IPS-20b (cell line): Measurements from ENCODE around the gene NUDT8.
"Not testable (repeated sequence)": the region's sequence is repeated elsewhere in the genome, so short reads cannot be mapped to it uniquely, and the experiment has no call there.

ENCODE experiments used
- H3K27ac ChIP-seq: one replicate; pipeline ENCODE4 v1.5.1; 2013; ENCODE audit warnings: low read length
- H3K27me3 ChIP-seq: 2 replicates; pipeline ENCODE4 v1.6.1; 2013; ENCODE audit warnings: mild to moderate bottlenecking, low read length, inconsistent platforms; ENCODE audit not compliant: insufficient read depth
- H3K36me3 ChIP-seq: 2 replicates; pipeline ENCODE4 v1.6.1; 2013; ENCODE audit warnings: low read depth, mild to moderate bottlenecking, inconsistent platforms, low read length, moderate library complexity; ENCODE audit not compliant: insufficient read depth
- H3K4me1 ChIP-seq: 2 replicates; pipeline ENCODE4 v1.6.1; 2013; ENCODE audit warnings: mild to moderate bottlenecking, control low read depth, inconsistent platforms, low read length, moderate library complexity; ENCODE audit not compliant: insufficient read depth
- H3K4me3 ChIP-seq: 2 replicates; pipeline ENCODE4 v1.5.1; 2013; ENCODE audit warnings: mild to moderate bottlenecking, low read length, inconsistent platforms
- H3K9ac ChIP-seq: 2 replicates; pipeline ENCODE4 v1.6.1; 2013; ENCODE audit warnings: low read depth, mild to moderate bottlenecking, inconsistent platforms, low read length, moderate library complexity
- H3K9me3 ChIP-seq: 2 replicates; pipeline ENCODE4 v1.6.1; 2013; ENCODE audit warnings: mild to moderate bottlenecking, low read depth, low read length, inconsistent platforms; ENCODE audit not compliant: insufficient read depth

NUDT8 gene

DNA sequence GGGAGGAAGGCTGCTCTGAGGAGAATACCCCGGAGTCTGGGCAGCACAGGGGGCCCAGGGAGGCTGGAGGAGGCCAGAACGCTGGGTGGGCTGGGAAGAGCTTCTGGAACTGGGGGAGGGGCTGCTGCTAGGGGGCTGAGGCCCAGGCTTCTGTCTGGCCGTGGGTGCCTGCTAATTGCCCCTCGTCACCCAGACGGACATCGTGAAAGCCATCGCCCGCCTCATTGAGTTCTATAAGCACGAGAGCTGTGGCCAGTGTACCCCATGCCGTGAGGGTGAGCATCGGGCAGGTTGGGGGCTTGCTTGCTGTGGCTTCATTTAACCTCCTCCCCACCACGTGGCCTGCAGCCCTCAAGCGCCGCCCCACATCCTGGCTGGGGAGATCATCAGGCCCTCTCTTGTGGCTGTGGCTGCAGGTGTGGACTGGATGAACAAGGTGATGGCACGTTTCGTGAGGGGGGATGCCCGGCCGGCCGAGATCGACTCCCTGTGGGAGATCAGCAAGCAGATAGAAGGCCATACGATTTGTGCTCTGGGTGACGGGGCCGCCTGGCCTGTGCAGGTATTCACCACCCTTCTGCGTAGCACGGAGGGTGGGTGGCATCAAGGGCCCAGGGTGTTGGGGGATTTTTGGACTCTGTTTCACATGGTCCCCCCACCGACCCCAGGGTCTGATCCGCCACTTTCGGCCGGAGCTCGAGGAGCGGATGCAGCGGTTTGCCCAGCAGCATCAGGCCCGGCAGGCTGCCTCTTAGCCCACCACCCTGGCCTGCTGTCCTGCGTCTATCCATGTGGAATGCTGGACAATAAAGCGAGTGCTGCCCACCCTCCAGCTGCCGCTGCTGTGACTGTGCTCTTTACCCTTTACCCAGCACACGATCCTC, 17.8 kb downstream of the NUDT8 start:
- Histone ChIP-seq H3K27ac (no peak overlapping the region), H3K9me3 (no peaks in the 10 kb centered on the region), H3K9ac (no peak overlapping the region), H3K4me3 (no peak overlapping the region), H3K36me3 (peaks cover 16% of the 10 kb centered on the region), H3K27me3 (peaks cover 14% of the 10 kb centered on the region; the same call in 1 of the 2 replicates), H3K4me1 (peaks cover 2% of the 10 kb centered on the region; the same call in 1 of the 2 replicates)

DNA sequence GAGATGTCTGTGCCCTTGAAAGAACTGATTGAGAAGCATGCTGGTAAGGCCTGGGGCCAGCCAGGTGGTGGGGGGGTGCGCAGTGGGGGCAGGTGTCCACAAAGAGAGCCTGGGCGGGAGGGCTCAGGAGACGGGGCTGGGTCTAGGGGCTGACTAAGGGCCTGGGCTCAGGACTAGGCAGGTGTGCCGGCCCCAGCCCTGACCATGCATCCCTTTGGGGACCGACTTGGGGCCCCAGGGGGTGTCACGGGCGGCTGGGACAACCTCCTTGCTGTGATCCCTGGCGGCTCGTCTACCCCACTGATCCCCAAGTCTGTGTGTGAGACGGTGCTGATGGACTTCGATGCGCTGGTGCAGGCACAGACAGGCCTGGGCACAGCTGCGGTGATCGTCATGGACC, 18.6 kb downstream of the NUDT8 start:
- H3K4me1 ChIP-seq: peaks cover 2% of the 10 kb centered on the region; the same call in 1 of the 2 replicates
- no peaks in the 10 kb centered on the region for H3K9me3 ChIP-seq
- H3K4me3 ChIP-seq: no peak overlapping the region
- no peak overlapping the region for H3K9ac ChIP-seq
- H3K27ac ChIP-seq: no peak overlapping the region
- H3K36me3 ChIP-seq: peaks cover 16% of the 10 kb centered on the region
- H3K27me3 ChIP-seq: peaks cover 7% of the 10 kb centered on the region; the same call in 1 of the 2 replicates

DNA sequence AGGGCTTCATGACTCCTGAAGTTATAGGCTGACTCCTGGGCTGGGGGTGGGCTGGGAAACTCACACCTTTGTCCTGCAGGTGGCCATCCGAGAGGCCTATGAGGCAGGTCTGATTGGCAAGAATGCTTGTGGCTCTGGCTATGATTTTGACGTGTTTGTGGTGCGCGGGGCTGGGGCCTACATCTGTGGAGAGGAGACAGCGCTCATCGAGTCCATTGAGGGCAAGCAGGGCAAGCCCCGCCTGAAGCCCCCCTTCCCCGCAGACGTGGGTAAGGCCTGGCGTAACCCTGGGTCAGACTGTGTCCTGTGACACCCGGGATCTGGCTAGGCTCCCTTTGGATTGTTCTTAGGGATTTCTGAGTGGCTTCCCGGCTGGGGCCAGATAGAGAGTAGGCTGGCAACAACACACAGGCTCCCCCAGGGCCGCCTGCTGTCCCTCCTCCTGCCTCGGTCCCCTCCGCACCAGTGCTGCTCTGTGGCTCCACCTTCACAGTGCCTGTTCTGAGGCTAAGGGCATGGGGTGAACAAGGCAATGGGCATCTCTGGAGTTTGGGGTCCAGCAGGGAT, 19.4 kb downstream of the NUDT8 start:
- Histone ChIP-seq H3K36me3 (peaks cover 16% of the 10 kb centered on the region), H3K4me1 (peaks cover 9% of the 10 kb centered on the region), H3K9me3 (no peaks in the 10 kb centered on the region), H3K4me3 (no peak overlapping the region), H3K27ac (no peak overlapping the region), H3K9ac (no peak overlapping the region), H3K27me3 (no peaks in the 10 kb centered on the region; the same call in 1 of the 2 replicates)

DNA sequence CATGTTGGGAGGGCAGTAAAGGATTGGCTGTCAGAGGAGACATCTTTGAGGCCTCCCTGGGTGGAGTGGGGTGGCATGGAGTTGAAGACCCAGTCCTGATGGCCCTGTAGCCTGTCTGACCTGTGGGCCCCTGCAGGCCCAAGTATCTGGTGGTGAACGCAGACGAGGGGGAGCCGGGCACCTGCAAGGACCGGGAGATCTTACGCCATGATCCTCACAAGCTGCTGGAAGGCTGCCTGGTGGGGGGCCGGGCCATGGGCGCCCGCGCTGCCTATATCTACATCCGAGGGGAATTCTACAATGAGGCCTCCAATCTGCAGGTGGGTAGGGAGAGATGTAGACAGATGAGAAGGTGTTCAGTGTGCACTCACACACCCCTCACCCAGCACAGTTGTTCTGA, 20.4 kb downstream of the NUDT8 start:
- no peak overlapping the region for H3K4me3 ChIP-seq
- H3K27me3 ChIP-seq: no peaks in the 10 kb centered on the region
- no peak overlapping the region for H3K27ac ChIP-seq
- H3K9ac ChIP-seq: no peak overlapping the region
- H3K9me3 ChIP-seq: no peaks in the 10 kb centered on the region
- peaks cover 16% of the 10 kb centered on the region for H3K36me3 ChIP-seq
- H3K4me1 ChIP-seq: peaks cover 16% of the 10 kb centered on the region

DNA sequence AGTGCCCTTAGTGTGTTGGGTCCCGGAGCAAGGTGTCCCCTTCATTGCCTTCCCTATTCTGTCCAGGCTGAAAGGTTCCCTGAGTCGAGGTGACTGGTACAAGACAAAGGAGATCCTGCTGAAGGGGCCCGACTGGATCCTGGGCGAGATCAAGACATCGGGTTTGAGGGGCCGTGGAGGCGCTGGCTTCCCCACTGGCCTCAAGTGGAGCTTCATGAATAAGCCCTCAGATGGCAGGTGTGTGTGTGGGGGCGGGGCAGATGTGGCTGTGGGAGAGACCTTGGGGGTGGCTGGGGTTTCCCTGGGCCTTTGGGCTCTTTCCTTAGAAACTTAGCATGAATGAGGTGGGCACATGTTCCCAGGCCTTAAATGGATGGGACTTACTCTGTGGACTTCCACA, 21.3 kb downstream of the NUDT8 start:
- Histone ChIP-seq H3K4me1 (peaks cover 19% of the 10 kb centered on the region), H3K9me3 (no peaks in the 10 kb centered on the region), H3K36me3 (peaks cover 16% of the 10 kb centered on the region), H3K9ac (no peak overlapping the region), H3K27me3 (no peaks in the 10 kb centered on the region), H3K4me3 (no peak overlapping the region), H3K27ac (no peak overlapping the region)

DNA sequence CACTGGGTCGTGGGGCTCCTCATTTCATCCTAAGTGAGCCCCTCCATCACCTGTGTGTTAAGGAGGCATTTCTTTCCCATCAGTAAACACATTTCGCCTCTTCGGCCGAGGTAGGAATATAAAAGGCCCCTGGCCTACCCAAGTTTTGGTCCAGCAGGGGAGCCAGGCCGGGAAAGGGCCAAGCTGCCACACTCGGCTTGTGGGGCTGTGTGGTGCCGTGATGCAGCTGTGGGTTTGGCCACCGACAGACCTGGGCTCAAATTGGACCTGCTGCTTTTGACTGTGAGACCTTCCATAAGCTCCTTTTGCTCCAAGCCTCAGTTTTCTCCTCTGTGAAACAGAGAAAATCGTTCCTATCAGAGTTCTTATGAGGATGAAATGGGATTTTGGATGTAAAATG, 22.2 kb downstream of the NUDT8 start:
- Histone ChIP-seq H3K9me3 (no peaks in the 10 kb centered on the region), H3K9ac (peak overlapping the region; percentile 85; the same call in 1 of the 2 replicates), H3K4me3 (peak overlapping the region; percentile 95), H3K4me1 (peaks cover 25% of the 10 kb centered on the region), H3K27ac (no peak overlapping the region), H3K36me3 (peaks cover 16% of the 10 kb centered on the region), H3K27me3 (no peaks in the 10 kb centered on the region)

DNA sequence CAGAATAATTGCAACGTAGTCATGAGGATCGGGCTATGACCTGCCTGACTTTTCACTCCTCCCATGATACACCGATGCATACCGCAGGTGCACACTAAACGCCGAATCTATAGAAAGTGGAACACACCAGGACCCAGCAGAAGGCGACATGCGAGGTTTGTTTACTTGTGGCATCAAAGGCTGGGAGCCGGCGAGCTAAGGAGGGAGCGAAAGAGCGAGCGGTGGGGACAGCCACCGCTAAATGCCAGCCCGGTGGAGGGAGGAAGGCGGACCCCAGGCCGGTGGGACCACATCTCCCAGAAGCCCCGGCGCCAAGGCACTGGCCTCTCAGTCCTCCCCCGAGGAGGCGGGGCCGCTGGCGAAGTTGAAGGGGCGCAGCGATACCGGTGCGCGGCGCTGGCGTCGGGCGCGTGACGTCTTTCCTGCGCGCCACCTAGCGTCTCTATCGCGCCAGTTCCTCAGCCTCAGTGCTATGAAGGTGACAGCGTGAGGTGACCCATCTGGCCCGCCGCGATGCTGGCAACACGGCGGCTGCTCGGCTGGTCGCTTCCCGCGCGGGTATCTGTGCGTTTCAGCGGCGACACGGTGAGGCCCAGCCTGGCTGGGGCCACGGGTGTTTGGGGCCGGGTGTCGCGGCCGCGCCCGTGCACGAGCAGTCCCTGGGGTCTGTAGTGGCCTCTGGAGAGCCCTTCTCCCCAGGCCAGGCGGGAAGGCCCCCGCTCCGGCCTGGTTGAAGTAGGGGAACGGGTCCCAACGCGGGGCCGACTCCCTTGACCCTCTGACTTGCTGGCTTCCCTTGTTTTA, 23.0 kb downstream of the NUDT8 start, which contains the start of gene NDUFV1:
Gene NDUFV1 (plus strand): TSS at position 445 of the 804 bp plus-strand sequence. CDS start 69 bp downstream, at position 514.
- Histone ChIP-seq H3K36me3 (peaks cover 16% of the 10 kb centered on the region), H3K9me3 (no peaks in the 10 kb centered on the region), H3K4me1 (peaks cover 26% of the 10 kb centered on the region), H3K4me3 (peak within 1 kb of the TSS; percentile 95), H3K27me3 (no peaks in the 10 kb centered on the region), H3K27ac (no peak within 1 kb of the TSS), H3K9ac (peak within 1 kb of the TSS; percentile 85; the same call in 1 of the 2 replicates)

DNA sequence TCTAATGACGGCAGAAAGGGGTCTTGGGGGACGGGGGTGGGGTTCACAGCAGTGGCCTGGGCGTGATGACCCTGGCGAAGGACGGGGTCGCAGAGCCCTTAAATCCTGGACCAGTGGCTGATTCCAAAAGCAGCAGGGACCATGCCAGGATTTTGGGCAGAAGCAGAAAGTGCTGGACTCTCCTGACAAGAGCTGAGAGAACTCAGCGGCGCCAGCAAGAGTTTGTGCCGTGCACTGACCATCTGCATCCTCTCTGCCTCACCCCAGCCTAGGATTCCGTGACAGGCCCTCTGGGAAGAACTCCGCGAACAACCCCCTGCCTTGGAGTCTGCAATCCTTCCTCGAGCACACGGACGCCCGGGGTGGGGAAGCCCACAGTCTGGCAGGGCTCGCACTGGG, 23.6 kb downstream of the NUDT8 start:
- Histone ChIP-seq H3K27me3 (no peaks in the 10 kb centered on the region), H3K27ac (no peak overlapping the region), H3K9me3 (no peaks in the 10 kb centered on the region), H3K4me3 (peak overlapping the region; percentile 95), H3K4me1 (peaks cover 26% of the 10 kb centered on the region), H3K9ac (peak overlapping the region; percentile 40; the same call in 1 of the 2 replicates), H3K36me3 (peaks cover 16% of the 10 kb centered on the region)

DNA sequence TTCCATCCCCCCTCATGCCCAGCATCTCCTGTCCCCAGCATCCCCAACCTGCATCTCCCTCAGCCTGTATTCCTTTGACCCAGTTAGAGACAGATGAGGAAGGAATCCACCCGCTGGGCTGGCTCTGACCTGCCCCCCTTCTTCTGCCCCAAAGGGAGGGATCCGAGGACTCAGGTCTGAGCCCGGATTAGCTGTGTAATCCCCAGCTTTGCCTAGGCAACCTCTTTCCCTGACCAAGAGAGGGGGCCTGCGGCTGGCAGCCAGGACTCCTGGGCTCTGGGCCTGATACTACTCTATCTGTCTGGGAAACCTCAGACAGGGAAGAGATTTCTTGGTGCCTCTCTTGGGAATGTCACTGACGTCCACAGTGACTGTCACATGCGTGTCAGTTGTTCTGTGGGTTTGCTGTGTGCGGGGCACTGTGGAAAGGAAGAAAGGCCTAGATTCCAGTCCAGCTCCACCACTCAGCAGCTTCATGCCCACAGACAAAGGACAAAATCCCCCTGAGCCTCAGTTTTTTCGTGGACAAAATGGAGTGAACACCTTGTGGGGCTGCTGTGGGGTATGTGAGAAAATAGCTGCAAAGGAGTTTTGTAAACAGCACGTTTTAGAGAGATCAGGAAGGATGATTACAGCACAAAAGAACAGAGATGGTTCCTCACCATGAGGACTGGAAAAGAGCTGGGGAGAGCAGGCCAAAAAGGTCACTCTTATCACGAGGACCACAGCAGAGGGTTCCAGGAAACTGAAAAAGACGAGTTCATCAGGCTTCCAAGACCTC, 24.3 kb downstream of the NUDT8 start:
- Histone ChIP-seq H3K4me1 (peaks cover 26% of the 10 kb centered on the region), H3K27me3 (no peaks in the 10 kb centered on the region), H3K4me3 (no peak overlapping the region), H3K9me3 (no peaks in the 10 kb centered on the region), H3K36me3 (peaks cover 16% of the 10 kb centered on the region), H3K9ac (peak overlapping the region; percentile 31; the same call in 1 of the 2 replicates), H3K27ac (no peak overlapping the region)

DNA sequence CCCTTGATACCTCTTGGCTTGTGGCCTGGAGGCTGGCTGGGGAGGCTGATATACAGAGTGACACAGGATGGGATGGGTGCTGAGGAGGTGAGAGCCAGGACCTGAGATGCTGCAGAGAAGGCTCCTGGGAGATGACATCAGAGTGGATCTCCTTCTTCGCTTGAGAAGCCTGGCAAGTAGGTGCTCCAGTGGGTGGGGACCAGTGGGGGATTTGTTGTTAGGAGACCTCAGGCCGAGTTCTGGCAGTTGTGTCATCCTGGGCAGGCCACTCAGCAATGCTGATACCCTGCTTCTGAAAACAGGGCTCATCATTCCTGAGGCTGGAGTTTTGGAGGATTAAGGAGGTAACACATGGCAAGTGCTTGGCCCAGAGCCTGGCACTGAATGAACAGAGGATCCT, 24.9 kb downstream of the NUDT8 start:
- peaks cover 16% of the 10 kb centered on the region for H3K36me3 ChIP-seq
- H3K27me3 ChIP-seq: no peaks in the 10 kb centered on the region
- no peak overlapping the region for H3K9ac ChIP-seq
- no peak overlapping the region for H3K27ac ChIP-seq
- H3K9me3 ChIP-seq: no peaks in the 10 kb centered on the region
- peaks cover 26% of the 10 kb centered on the region for H3K4me1 ChIP-seq
- H3K4me3 ChIP-seq: no peak overlapping the region

DNA sequence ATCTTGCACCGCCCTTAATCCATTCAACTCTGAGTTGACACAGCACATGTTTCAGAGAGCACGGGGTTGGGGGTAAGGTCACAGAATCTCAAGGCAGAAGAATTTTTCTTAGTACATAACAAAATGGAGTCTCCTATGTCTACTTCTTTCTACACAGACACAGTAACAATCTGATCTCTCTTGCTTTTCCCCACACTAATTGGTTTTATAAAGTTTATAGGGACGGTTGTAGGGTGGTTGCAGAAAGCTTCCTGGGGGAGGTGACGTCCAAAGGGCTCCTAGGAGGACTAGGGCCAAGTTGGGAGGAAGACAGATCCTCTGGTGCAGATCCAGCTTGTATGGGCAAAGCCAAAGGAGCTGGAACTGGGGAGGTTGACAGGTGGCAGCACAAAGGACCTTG, 25.6 kb downstream of the NUDT8 start:
- not testable (repeated sequence) for H3K27me3 ChIP-seq, H3K36me3 ChIP-seq, H3K9me3 ChIP-seq, H3K9ac ChIP-seq, H3K27ac ChIP-seq, H3K4me3 ChIP-seq
- peaks cover 26% of the 10 kb centered on the region for H3K4me1 ChIP-seq
